Subcutaneous abdominal adipose tissue (tissue), 5 donors: Measurements from ENCODE around the gene KLHL5.

Experiments used
- H3K27ac ChIP-seq: one replicate; pipeline ENCODE4 v1.7.0; 2013; ENCODE audit warnings: low read depth, mild to moderate bottlenecking, inconsistent platforms, low read length, moderate library complexity
- H3K27me3 ChIP-seq, 5 donors: one replicate each; pipeline ENCODE4 v1.7.0; 2013; ENCODE audit warnings: low read length in 5 of 5, inconsistent platforms in 1 of 5; ENCODE audit not compliant: control insufficient read depth in 5 of 5, insufficient read depth in 4 of 5
- H3K36me3 ChIP-seq, 5 donors: one replicate each; pipeline ENCODE4 v1.7.0; 2013; ENCODE audit warnings: low read length in 5 of 5; ENCODE audit not compliant: control insufficient read depth in 5 of 5, insufficient read depth in 5 of 5
- H3K4me1 ChIP-seq, 5 donors: one replicate each; pipeline ENCODE4 v1.7.0; 2013; ENCODE audit warnings: low read length in 5 of 5, mild to moderate bottlenecking in 3 of 5, moderate library complexity in 1 of 5; ENCODE audit not compliant: control insufficient read depth in 5 of 5, insufficient read depth in 5 of 5
- H3K4me3 ChIP-seq, 5 donors: one replicate each; pipeline ENCODE4 v1.7.0; 2013; ENCODE audit warnings: low read length in 5 of 5, low read depth in 1 of 5
- H3K9ac ChIP-seq, 5 donors: one replicate each; pipeline ENCODE4 v1.7.0; 2013; ENCODE audit warnings: low read length in 5 of 5, mild to moderate bottlenecking in 4 of 5, moderate library complexity in 3 of 5
- H3K9me3 ChIP-seq, 5 donors: one replicate each; pipeline ENCODE4 v1.7.0; 2013; ENCODE audit warnings: low read length in 5 of 5; ENCODE audit not compliant: control insufficient read depth in 5 of 5
- donor health status: healthy.
- donor health status: healthy.
- donor health status: healthy.
- donor health status: healthy.
- donor health status: healthy.

KLHL5 gene, protein sequence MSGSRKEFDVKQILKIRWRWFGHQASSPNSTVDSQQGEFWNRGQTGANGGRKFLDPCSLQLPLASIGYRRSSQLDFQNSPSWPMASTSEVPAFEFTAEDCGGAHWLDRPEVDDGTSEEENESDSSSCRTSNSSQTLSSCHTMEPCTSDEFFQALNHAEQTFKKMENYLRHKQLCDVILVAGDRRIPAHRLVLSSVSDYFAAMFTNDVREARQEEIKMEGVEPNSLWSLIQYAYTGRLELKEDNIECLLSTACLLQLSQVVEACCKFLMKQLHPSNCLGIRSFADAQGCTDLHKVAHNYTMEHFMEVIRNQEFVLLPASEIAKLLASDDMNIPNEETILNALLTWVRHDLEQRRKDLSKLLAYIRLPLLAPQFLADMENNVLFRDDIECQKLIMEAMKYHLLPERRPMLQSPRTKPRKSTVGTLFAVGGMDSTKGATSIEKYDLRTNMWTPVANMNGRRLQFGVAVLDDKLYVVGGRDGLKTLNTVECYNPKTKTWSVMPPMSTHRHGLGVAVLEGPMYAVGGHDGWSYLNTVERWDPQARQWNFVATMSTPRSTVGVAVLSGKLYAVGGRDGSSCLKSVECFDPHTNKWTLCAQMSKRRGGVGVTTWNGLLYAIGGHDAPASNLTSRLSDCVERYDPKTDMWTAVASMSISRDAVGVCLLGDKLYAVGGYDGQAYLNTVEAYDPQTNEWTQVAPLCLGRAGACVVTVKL

DNA sequence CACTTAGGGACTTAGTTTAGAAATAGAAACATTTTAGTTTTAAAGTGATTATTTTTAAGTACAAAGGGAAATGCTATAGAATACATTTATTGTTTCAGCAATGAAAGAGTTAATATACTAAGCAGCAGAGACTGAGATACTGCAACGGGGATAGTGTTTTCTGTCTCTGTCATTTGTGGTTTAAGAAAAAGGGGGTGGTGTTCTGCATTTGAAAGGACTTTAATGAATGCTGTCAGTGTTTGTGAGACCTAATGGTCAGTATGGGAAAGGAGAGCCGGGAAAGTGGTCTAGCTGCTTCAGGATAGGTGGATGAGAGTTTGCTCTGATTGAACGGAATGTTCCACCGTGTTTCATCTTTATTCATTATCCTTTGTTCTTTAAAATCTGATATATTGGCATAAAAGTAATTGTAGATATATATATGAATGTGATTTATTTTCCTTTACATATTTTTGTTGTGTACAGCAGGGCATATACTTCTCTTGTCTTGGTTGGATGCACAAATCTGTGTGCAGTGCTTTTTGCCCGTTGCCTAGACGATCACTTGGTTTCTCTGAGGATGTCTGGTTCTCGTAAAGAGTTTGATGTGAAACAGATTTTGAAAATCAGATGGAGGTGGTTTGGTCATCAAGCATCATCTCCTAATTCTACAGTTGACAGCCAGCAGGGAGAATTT lies at the start of gene KLHL5:
KLHL5 (plus strand) TSS at position 139 of the 676 bp plus-strand sequence; CDS start at position 560, 421 bp downstream.
- Histone ChIP-seq H3K9ac (no peak within 1 kb of the TSS), H3K27me3 (no peaks in the 10 kb centered on the region), H3K9me3 (no peaks in the 10 kb centered on the region), H3K36me3 (no peaks in the 10 kb centered on the region), H3K4me3 (no peak within 1 kb of the TSS), H3K27ac (no peak within 1 kb of the TSS), H3K4me1 (peaks cover 0 to 3% (median 0%) of the 10 kb centered on the region in 5 donors)

DNA sequence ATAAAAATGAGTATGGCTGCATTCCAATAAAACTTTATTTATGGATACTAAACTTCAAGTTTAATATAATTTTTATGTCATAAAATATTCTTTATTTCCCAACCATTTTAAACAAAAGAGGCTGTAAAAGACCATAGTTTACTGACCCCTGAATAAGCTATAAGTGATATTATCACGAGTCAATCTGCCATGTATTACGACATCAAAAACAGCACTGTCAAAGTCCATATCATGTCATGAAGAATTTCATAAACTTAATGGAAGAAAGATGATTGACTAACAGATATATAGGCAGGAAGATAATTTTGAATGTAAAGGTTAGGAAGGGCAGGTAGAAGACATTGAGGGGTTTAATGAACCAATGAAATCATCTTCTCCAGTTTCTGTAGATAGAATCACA lies 48.0 kb upstream of the KLHL5 start:
- Histone ChIP-seq H3K36me3 (no peaks in the 10 kb centered on the region), H3K27ac (no peak overlapping the region), H3K27me3 (no peaks in the 10 kb centered on the region), H3K9ac (no peak overlapping the region), H3K4me1 (no peaks in the 10 kb centered on the region), H3K9me3 (peaks cover 0 to 7% (median 4%) of the 10 kb centered on the region in 5 donors), H3K4me3 (no peak overlapping the region)

GRCh38 chr4:39020130-39020529 lies 41.9 kb upstream of the KLHL5 start:
- no peak overlapping the region for H3K27ac ChIP-seq
- peaks cover 0 to 17% (median 3%) of the 10 kb centered on the region in 5 donors for H3K4me1 ChIP-seq
- H3K9me3 ChIP-seq: peaks cover 0 to 6% (median 4%) of the 10 kb centered on the region in 5 donors
- no peak overlapping the region for H3K9ac ChIP-seq
- H3K4me3 ChIP-seq: no peak overlapping the region
- no peaks in the 10 kb centered on the region for H3K27me3 ChIP-seq
- H3K36me3 ChIP-seq: no peaks in the 10 kb centered on the region

- Histone ChIP-seq H3K27me3 (no peaks in the 10 kb centered on the region), H3K4me3 (no peak overlapping the region), H3K36me3 (no peaks in the 10 kb centered on the region), H3K27ac (no peak overlapping the region), H3K9me3 (no peaks in the 10 kb centered on the region), H3K9ac (no peak overlapping the region), H3K4me1 (peaks cover 0 to 21% (median 3%) of the 10 kb centered on the region in 5 donors)
Measured at GRCh38 chr4:39021631-39022030, 40.4 kb upstream of the KLHL5 start.

DNA sequence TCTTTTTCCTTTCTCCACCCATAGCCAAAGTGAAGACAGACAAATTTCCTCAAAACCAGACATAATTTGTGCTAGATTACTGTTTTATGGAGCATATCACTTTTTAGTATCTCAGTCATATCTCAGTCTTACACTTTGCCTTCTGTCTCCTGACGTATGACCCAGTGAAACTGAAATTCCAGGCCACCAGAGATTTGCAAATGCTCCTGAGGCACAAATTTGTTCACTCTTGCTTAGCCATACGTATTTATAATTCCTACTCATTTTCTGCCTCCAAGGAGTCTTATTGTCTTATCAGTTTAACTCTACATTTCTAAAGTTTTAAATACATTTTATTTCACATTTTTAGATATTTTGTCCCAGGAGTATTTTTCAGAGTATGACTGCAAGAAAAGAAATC lies 39.8 kb upstream of the KLHL5 start:
- no peaks in the 10 kb centered on the region for H3K27me3 ChIP-seq
- H3K4me3 ChIP-seq: peak overlapping the region in 1 of 5 donors; percentile 15
- no peak overlapping the region for H3K27ac ChIP-seq
- H3K36me3 ChIP-seq: no peaks in the 10 kb centered on the region
- no peak overlapping the region for H3K9ac ChIP-seq
- H3K9me3 ChIP-seq: no peaks in the 10 kb centered on the region
- H3K4me1 ChIP-seq: peaks cover 0 to 21% (median 3%) of the 10 kb centered on the region in 5 donors

GRCh38 chr4:39023059-39023458 lies 39.0 kb upstream of the KLHL5 start:
- no peaks in the 10 kb centered on the region for H3K36me3 ChIP-seq
- H3K4me1 ChIP-seq: peaks cover 0 to 21% (median 3%) of the 10 kb centered on the region in 5 donors
- no peaks in the 10 kb centered on the region for H3K27me3 ChIP-seq
- H3K4me3 ChIP-seq: no peak overlapping the region
- H3K9me3 ChIP-seq: no peaks in the 10 kb centered on the region
- H3K9ac ChIP-seq: no peak overlapping the region
- no peak overlapping the region for H3K27ac ChIP-seq

DNA sequence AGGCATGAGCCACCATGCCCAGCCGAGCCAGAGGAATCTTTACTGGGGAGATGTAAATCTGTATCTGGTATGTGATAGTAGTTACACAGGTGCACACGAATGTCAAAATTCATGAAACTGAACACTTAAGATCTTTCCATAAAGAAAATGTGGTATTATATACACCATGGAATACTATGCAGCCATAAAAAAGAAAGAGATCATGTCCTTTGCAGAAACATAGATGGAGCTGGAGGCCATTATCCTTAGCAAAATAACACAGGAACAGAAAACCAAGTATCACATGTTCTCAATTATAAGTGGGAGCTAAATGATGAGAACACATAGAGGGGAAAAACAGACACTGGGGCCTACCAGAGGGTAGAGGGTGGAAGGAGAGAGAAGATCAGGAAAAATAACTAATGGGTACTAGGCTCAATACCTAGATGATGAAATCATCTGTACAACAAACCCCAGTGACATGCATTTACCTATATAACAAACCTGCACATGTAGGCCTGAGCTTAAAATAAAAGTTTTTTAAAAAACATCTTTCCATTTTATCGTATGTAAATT lies 37.6 kb upstream of the KLHL5 start:
- Histone ChIP-seq H3K4me1 (peaks cover 0 to 21% (median 3%) of the 10 kb centered on the region in 5 donors), H3K36me3 (no peaks in the 10 kb centered on the region), H3K27me3 (no peaks in the 10 kb centered on the region), H3K4me3 (no peak overlapping the region), H3K9me3 (no peaks in the 10 kb centered on the region), H3K27ac (no peak overlapping the region), H3K9ac (no peak overlapping the region)

- H3K27me3 ChIP-seq: no peaks in the 10 kb centered on the region
- H3K9ac ChIP-seq: no peak overlapping the region
- H3K36me3 ChIP-seq: no peaks in the 10 kb centered on the region
- H3K9me3 ChIP-seq: no peaks in the 10 kb centered on the region
- peaks cover 0 to 30% (median 3%) of the 10 kb centered on the region in 5 donors for H3K4me1 ChIP-seq
- H3K4me3 ChIP-seq: no peak overlapping the region
- H3K27ac ChIP-seq: peak overlapping the region; percentile 3
Measured at GRCh38 chr4:39025552-39026085, 36.4 kb upstream of the KLHL5 start.

DNA sequence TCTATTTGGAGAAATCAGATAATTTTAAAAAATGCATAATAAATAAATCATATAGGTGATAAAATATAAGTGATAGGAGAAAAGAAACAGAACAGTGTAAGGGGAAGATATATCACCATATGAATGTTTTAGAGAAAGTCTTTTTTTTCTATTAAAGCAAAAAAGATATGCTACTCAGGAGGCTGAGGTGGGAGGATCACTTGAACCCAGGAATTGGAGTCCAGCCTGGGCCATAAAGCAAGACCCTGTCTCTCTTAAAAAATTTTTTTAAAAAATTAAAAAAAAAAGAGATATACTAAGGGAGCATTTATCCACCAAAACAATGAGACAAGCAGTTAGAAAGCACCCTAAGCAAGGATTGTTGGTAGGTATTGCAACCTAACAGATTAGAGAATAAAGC lies 35.9 kb upstream of the KLHL5 start:
- Histone ChIP-seq H3K9ac (no peak overlapping the region), H3K9me3 (no peaks in the 10 kb centered on the region), H3K27me3 (no peaks in the 10 kb centered on the region)

More for the DNA sequence above, 35.9 kb upstream of the KLHL5 start:
- Histone ChIP-seq H3K4me1 (peaks cover 0 to 33% (median 3%) of the 10 kb centered on the region in 5 donors), H3K4me3 (no peak overlapping the region), H3K27ac (no peak overlapping the region), H3K36me3 (no peaks in the 10 kb centered on the region)
